Stomach (tissue), 8 donors: ENCODE measurements around the gene MBNL2. TPM values are rescaled to one million over a fixed set of nuclear protein-coding genes. Genes with fewer than 3 reads are reported as not detected.

ENCODE experiments used
- polyA plus RNA-seq, 3 donors: library from polyadenylated mRNA; stranded (reverse); fragments of 200-250 nt; gene quantifications; one replicate each; pipeline ENCODE4 v1.2.3, GENCODE V29; 2013
- small RNA-seq, 4 donors: library from RNA; depleted of rRNA; stranded (forward); fragments of <200 nt; gene quantifications; one replicate each; pipeline ENCODE3, GENCODE V24; 2016
- total RNA-seq, 5 donors: library from RNA; depleted of rRNA; stranded (reverse); fragments of >200 nt; gene quantifications; one replicate each; pipeline versions ENCODE4 v1.1.0 to v1.2.3, GENCODE V29; 2014 to 2016
- donor health status: healthy with polysubstance abuse.
- donor health status: Bipolar disorder and iron deficiency.
- donor health status: healthy.

The MBNL2 gene
- total and polyA plus RNA-seq, 8 donors: 8.3 to 74.5 (median 25.6) TPM

Small RNAs within 50 kb of the gene (small RNA-seq; reads per million reads assigned to genes)
- gene AL442067.1 (0 reads per million in 4 donors), gene RNA5SP37 (0 reads per million in 4 donors)

Other genes with a start within 250 kb of the MBNL2 start
- gene OXGR1, start 227.9 kb upstream of the MBNL2 start, total RNA-seq: under 1 TPM in 1 of 5 donors, not detected in 4; 0.37 TPM
- gene OXGR1, start 227.9 kb upstream of the MBNL2 start, polyA plus RNA-seq: under 1 TPM in 1 of 3 donors, not detected in 2; 0.50 TPM
- 10 to 100 TPM in 3 of 5 donors, 1 to 10 TPM in 2; 2.6 to 51.0 (median 17.5) TPM for gene RAP2A, start 211.8 kb downstream of the MBNL2 start, total RNA-seq
- gene RAP2A, start 211.8 kb downstream of the MBNL2 start, polyA plus RNA-seq: 1 to 10 TPM; 3.8 to 8.4 (median 7.0) TPM